ENCODE data around the gene GCA. TPM values are rescaled to one million over a fixed set of nuclear protein-coding genes. Genes with fewer than 3 reads are reported as not detected.

The GCA gene
- total and polyA plus RNA-seq, 2 of the 13 experiments (the other 11 are each of a cell fraction or from before 2014, with no cell fraction given), result 42.0 to 48.3 TPM

- Histone ChIP-seq H4K20me1 (ENCODE audit: insufficient read depth, low read length) (no peaks in the 10 kb centered on the region), H3K27ac (ENCODE audit: extremely low read length, insufficient read depth, low read length) (no peak overlapping the region), H3K9ac (ENCODE audit: insufficient read depth, low read depth, low read length) (no peak overlapping the region), H3K4me1 (ENCODE audit: insufficient read depth, low read length) (no peaks in the 10 kb centered on the region; the same call in 1 of the 2 replicates), H2AFZ (ENCODE audit: low read length) (no peak overlapping the region), H3K9me3 (ENCODE audit: low read length) (peaks cover 7% of the 10 kb centered on the region; the same call in 1 of the 2 replicates), H3K27me3 (ENCODE audit: control insufficient read depth in 1 of 2, insufficient read depth in 2 of 2, low read length in 2 of 2) (no peaks in the 10 kb centered on the region), H3K4me2 (ENCODE audit: low read depth, low read length) (no peak overlapping the region), H3K36me3 (replicated peaks in 1 of 2; ENCODE audit: control insufficient read depth in 1 of 2, insufficient read depth in 2 of 2, low read length in 2 of 2) (no peaks in the 10 kb centered on the region), H3K4me3 (replicated peaks in 1 of 3; ENCODE audit: insufficient read depth in 1 of 3, low read depth in 2 of 3, low read length in 3 of 3) (no peak overlapping the region), H3K79me2 (ENCODE audit: insufficient read depth, low read length) (no peaks in the 10 kb centered on the region)
- ChIA-PET CTCF (ENCODE audit: low intra/inter-chr PET ratio, low total read pairs) (no interaction called here), POLR2A (no interaction called here)
- no peak for FAIRE-seq
- TF ChIP-seq CHD2 (IDR thresholded peaks at IDR 0.05; ENCODE audit: low read depth, low read length) (no peak), CENPT (CRISPR knock-in tag; IDR thresholded peaks at IDR 0.05; ENCODE audit: low read depth) (no peak)
- BruUV-seq (replicated peaks), result no TSS peak
- ATAC-seq, result no peak
- no peak for DNase-seq (ENCODE audit: low spot score)
- in situ Hi-C loops (cut with HindIII; ENCODE audit: extremely low pct_ligation_motif_present, low pct_unique_long_range_greater_than_20kb), result no loop called here
- intact Hi-C loops (cut with micrococcal nuclease; ENCODE audit: unreplicated experiment), result loop anchor here (5.0 kb wide), 1 partner anchor 466 kb away; no protein-coding TSS in a partner anchor
- 0% methylated on average over 1 of the region's 1 CpG for WGBS (ENCODE audit: low lambda C conversion rate)
Observed at GRCh38 chr2:162330881-162331280, 13.1 kb upstream of the GCA start.

GRCh38 chr2:162333968-162334367 lies 10.0 kb upstream of the GCA start:
- in situ Hi-C loops (cut with HindIII; ENCODE audit: extremely low pct_ligation_motif_present, low pct_unique_long_range_greater_than_20kb), result no loop called here
- DNase-seq (ENCODE audit: low spot score), result peak; percentile 38
- no peak for TF ChIP-seq ZNF3 (CRISPR knock-in tag; IDR thresholded peaks at IDR 0.05)
- TF ChIP-seq STAG1 (CRISPR knock-in tag; IDR thresholded peaks at IDR 0.05), result peak; percentile 56
- peak; percentile 69 for TF ChIP-seq CTCF (CRISPR knock-in tag; IDR thresholded peaks at IDR 0.05)
- no peak for TF ChIP-seq THYN1 (CRISPR knock-in tag; IDR thresholded peaks at IDR 0.05; ENCODE audit: borderline replicate concordance, low read depth)
- TF ChIP-seq ZNF75D (CRISPR knock-in tag; IDR thresholded peaks at IDR 0.05; ENCODE audit: borderline replicate concordance), result peak; percentile 99
- no peak for TF ChIP-seq ZNF749 (CRISPR knock-in tag; IDR thresholded peaks at IDR 0.05; ENCODE audit: borderline replicate concordance)
- peak; percentile 37 for TF ChIP-seq XRCC5 (optimal IDR thresholded peaks at IDR 0.05; ENCODE audit: low read length)
- TF ChIP-seq MAFK (conservative IDR thresholded peaks at IDR 0.05 in 1 of 2, IDR thresholded peaks at IDR 0.05 in 1 of 2; ENCODE audit: low read length in 2 of 2), result peak; percentile 63 to 70; a peak in 3 of 4 replicates
- no peak for TF ChIP-seq PITX1 (CRISPR knock-in tag; IDR thresholded peaks at IDR 0.05)
- no peak for TF ChIP-seq ERF (CRISPR knock-in tag; IDR thresholded peaks at IDR 0.05)
- TF ChIP-seq SMC3 (IDR thresholded peaks at IDR 0.05; ENCODE audit: low read length), result peak; percentile 45; the same call in 1 of the 2 replicates
- peak; percentile 68 for TF ChIP-seq MAFF (IDR thresholded peaks at IDR 0.05; ENCODE audit: low read depth, low read length)
- TF ChIP-seq SOX6 (IDR thresholded peaks at IDR 0.05), result no peak
- TF ChIP-seq SOX6 (CRISPR knock-in tag; IDR thresholded peaks at IDR 0.05), result no peak
- no peak for TF ChIP-seq ZBTB42 (CRISPR knock-in tag; IDR thresholded peaks at IDR 0.05)
- TF ChIP-seq ZBTB7B (CRISPR knock-in tag; IDR thresholded peaks at IDR 0.05), result no peak

More at GRCh38 chr2:162333968-162334367, 10.0 kb upstream of the GCA start:
- Histone ChIP-seq H3K4me2 (ENCODE audit: low read depth, low read length) (no peak overlapping the region), H4K20me1 (ENCODE audit: insufficient read depth, low read length) (no peaks in the 10 kb centered on the region), H3K36me3 (replicated peaks in 1 of 2; ENCODE audit: control insufficient read depth in 1 of 2, insufficient read depth in 2 of 2, low read length in 2 of 2) (no peaks in the 10 kb centered on the region), H3K4me3 (replicated peaks in 1 of 3; ENCODE audit: insufficient read depth in 1 of 3, low read depth in 2 of 3, low read length in 3 of 3) (no peak overlapping the region), H3K79me2 (ENCODE audit: insufficient read depth, low read length) (no peaks in the 10 kb centered on the region), H3K4me1 (ENCODE audit: insufficient read depth, low read length) (no peaks in the 10 kb centered on the region; the same call in 1 of the 2 replicates), H2AFZ (ENCODE audit: low read length) (no peak overlapping the region), H3K27ac (ENCODE audit: extremely low read length, insufficient read depth, low read length) (no peak overlapping the region), H3K9ac (ENCODE audit: insufficient read depth, low read depth, low read length) (no peak overlapping the region), H3K27me3 (ENCODE audit: control insufficient read depth in 1 of 2, insufficient read depth in 2 of 2, low read length in 2 of 2) (no peaks in the 10 kb centered on the region), H3K9me3 (ENCODE audit: low read length) (no peaks in the 10 kb centered on the region)
- ChIA-PET POLR2A (interaction anchor here (1.8 to 2.0 kb wide), 2 partner anchors 10 to 15 kb away, joined by 8 to 9 read pairs; partner anchors contain the start of genes GCA and IFIH1), CTCF (ENCODE audit: low intra/inter-chr PET ratio, low total read pairs) (interaction anchor here (0.7 to 1.5 kb wide), 4 partner anchors 16 to 461 kb away, joined by 3 to 4 read pairs (median 3); partner anchors contain the start of gene IFIH1)
- intact Hi-C loops (cut with micrococcal nuclease; ENCODE audit: unreplicated experiment), result loop anchor here (1.0 to 5.0 kb wide), 3 partner anchors 15 to 463 kb away; partner anchors contain the start of gene IFIH1
- FAIRE-seq, result peak; percentile 72
- peak; percentile 95 for ATAC-seq
- 3% methylated on average over 3 of the region's 3 CpGs for WGBS (ENCODE audit: low lambda C conversion rate)
- no TSS peak for BruUV-seq (replicated peaks)
